ENCODE data around the gene XRN1. TPM values are rescaled to one million over a fixed set of nuclear protein-coding genes. Genes with fewer than 3 reads are reported as not detected.
"Not testable (repeated sequence)": the region's sequence is repeated elsewhere in the genome, so short reads cannot be mapped to it uniquely, and the experiment has no call there.

Gene XRN1
- total and polyA plus RNA-seq, 4 experiments from 2014 or later = 44.5 to 104 (median 82.4) TPM

DNA sequence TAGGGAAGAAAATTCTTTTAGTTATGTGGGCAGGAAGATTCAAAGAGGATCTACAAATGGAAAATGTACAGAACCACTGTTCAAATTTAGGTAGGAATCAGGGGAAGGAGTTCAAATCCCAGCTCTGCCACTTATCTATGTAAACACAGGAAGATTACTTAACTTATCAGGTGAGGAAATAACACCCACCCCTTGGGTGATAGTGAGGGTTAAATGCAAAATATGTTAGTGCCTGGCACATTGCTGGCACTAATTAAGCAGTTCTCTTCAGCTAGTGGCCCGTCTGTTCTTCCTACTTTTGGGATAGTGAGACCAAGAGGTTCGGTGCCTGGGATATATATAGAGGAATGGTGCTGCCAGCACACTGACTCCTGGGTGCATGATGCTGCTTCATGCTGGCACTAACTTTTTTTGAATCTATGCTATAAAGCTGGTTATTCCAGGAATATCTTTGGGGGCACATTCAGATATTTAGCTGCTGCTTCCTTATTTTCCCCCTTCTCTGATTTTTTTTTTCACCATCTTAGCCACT, 83.8 kb downstream of the XRN1 start:
- Histone ChIP-seq H3K4me1 (ENCODE audit: insufficient read depth, low read length) (no peaks in the 10 kb centered on the region), H3K9me3 (ENCODE audit: control insufficient read depth in 1 of 2, low read length in 2 of 2) (no peaks in the 10 kb centered on the region), H3K27me3 (ENCODE audit: insufficient read depth, low read length) (no peaks in the 10 kb centered on the region), H3K4me3 (ENCODE audit: low read length in 2 of 2) (no peak overlapping the region), H3K27ac (ENCODE audit: low read depth, low read length) (no peak overlapping the region), H3K36me3 (ENCODE audit: insufficient read depth, low read length) (peaks cover 39% of the 10 kb centered on the region)
- DNase-seq = no peak
- no peaks in the 10 kb centered on the region for H3K27me3 Mint-ChIP-seq
- CTCF ChIA-PET (ENCODE audit: partially characterized antibody) = no interaction called here
- POLR2A ChIA-PET (ENCODE audit: partially characterized antibody) = no interaction called here
- no peak overlapping the region for H3K4me3 Mint-ChIP-seq
- H3K9me3 Mint-ChIP-seq = no peaks in the 10 kb centered on the region
- H3K27ac Mint-ChIP-seq = peak overlapping the region in 1 of 7 donors; percentile 13
- intact Hi-C loops (cut with micrococcal nuclease) = no loop called here
- peaks cover 40 to 57% of the 10 kb centered on the region in 2 donors for H3K36me3 Mint-ChIP-seq
- peaks cover 0 to 5% (median under 1%) of the 10 kb centered on the region in 4 donors for H3K4me1 Mint-ChIP-seq

DNA sequence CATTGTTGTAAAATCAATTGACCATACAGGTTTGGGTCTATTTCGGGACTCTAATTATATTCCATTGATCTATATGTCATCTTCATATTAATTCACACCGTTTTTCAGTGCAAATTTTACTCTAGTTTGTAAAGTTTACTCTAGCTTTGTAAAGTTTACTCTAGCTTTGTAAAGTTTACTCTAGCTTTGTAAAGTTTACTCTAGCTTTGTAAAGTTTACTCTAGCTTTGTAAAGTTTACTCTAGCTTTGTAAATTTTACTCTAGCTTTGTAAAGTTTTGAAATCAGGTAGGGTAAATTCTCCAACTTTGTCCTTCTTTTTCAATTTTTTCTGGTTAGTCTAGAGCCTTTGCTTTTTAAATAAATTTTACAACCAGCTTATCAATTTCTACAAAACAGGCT, 84.4 kb downstream of the XRN1 start:
- DNase-seq; H3K4me1 Mint-ChIP-seq; H3K9me3 Mint-ChIP-seq; H3K27me3 ChIP-seq (ENCODE audit: insufficient read depth, low read length); H3K4me3 ChIP-seq (ENCODE audit: low read length in 2 of 2); CTCF ChIA-PET (ENCODE audit: partially characterized antibody); H3K4me3 Mint-ChIP-seq; H3K27ac ChIP-seq (ENCODE audit: low read depth, low read length); H3K9me3 ChIP-seq (ENCODE audit: control insufficient read depth in 1 of 2, low read length in 2 of 2); H3K27me3 Mint-ChIP-seq; intact Hi-C loops (cut with micrococcal nuclease); H3K4me1 ChIP-seq (ENCODE audit: insufficient read depth, low read length); POLR2A ChIA-PET (ENCODE audit: partially characterized antibody): not testable (repeated sequence)
- peak overlapping the region in 1 of 7 donors; percentile 13 for H3K27ac Mint-ChIP-seq
- peaks cover 42% of the 10 kb centered on the region for H3K36me3 ChIP-seq (ENCODE audit: insufficient read depth, low read length)
- H3K36me3 Mint-ChIP-seq = peaks cover 40 to 55% of the 10 kb centered on the region in 2 donors

DNA sequence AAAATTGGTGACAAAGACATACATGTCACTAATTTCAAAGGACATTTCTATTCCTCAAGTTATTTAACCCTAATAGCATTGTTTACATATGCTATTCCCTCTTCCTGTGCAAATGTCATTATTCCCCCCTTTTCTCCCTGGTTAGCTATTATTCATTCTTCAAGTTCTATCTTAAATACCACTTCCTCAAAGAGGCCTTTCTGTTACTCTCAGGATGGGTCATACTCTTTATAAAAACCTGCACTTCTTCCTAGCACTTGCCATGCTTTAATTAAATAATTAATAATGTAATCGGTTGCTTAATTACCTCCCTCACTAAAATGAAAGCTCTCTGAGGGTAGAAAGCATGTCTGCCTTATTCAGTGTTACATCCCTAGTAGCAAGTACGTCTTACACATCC, 88.5 kb downstream of the XRN1 start:
- Mint-ChIP-seq H3K4me1 (no peaks in the 10 kb centered on the region), H3K36me3 (peaks cover 63 to 65% of the 10 kb centered on the region in 2 donors), H3K9me3 (no peaks in the 10 kb centered on the region), H3K27ac (peak overlapping the region in 4 of 7 donors; percentile 1 to 66 (median 20)), H3K27me3 (no peaks in the 10 kb centered on the region), H3K4me3 (no peak overlapping the region)
- intact Hi-C loops (cut with micrococcal nuclease) = no loop called here
- Histone ChIP-seq H3K36me3 (ENCODE audit: insufficient read depth, low read length) (peaks cover 62% of the 10 kb centered on the region), H3K27ac (ENCODE audit: low read depth, low read length) (no peak overlapping the region), H3K4me3 (ENCODE audit: low read length in 2 of 2) (no peak overlapping the region), H3K4me1 (ENCODE audit: insufficient read depth, low read length) (no peaks in the 10 kb centered on the region), H3K9me3 (ENCODE audit: control insufficient read depth in 1 of 2, low read length in 2 of 2) (no peaks in the 10 kb centered on the region), H3K27me3 (ENCODE audit: insufficient read depth, low read length) (no peaks in the 10 kb centered on the region)
- no peak for DNase-seq
- ChIA-PET POLR2A (ENCODE audit: partially characterized antibody) (no interaction called here), CTCF (ENCODE audit: partially characterized antibody) (no interaction called here)

DNA sequence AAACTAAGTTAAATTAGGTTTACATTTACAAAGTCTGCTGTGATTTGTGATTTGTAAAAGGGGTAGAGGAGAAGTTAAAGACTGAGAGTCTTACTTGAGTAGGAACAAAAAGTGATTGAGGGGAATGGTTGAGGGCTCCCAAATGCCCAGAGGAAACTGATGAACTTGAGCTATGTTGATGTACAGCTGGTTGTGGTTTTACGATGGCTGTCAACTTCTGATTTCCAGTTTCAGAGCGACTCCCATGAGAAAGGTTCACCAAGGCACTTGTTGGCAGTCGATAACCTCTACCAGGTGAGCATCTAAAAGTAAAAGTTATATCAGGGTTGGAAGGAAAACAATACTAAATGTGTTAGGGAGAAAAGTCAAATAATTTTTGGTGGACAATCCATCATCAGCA, 91.0 kb downstream of the XRN1 start:
- Mint-ChIP-seq H3K4me1 (no peaks in the 10 kb centered on the region), H3K27me3 (no peaks in the 10 kb centered on the region), H3K36me3 (peaks cover 69% of the 10 kb centered on the region in 2 donors), H3K27ac (peak overlapping the region in 1 of 7 donors; percentile 51), H3K4me3 (no peak overlapping the region), H3K9me3 (no peaks in the 10 kb centered on the region)
- Histone ChIP-seq H3K4me1 (ENCODE audit: insufficient read depth, low read length) (no peaks in the 10 kb centered on the region), H3K4me3 (ENCODE audit: low read length in 2 of 2) (no peak overlapping the region), H3K27me3 (ENCODE audit: insufficient read depth, low read length) (no peaks in the 10 kb centered on the region), H3K9me3 (ENCODE audit: control insufficient read depth in 1 of 2, low read length in 2 of 2) (no peaks in the 10 kb centered on the region), H3K36me3 (ENCODE audit: insufficient read depth, low read length) (peaks cover 51% of the 10 kb centered on the region), H3K27ac (ENCODE audit: low read depth, low read length) (no peak overlapping the region)
- ChIA-PET CTCF (ENCODE audit: partially characterized antibody) (no interaction called here), POLR2A (ENCODE audit: partially characterized antibody) (no interaction called here)
- DNase-seq = no peak
- intact Hi-C loops (cut with micrococcal nuclease) = no loop called here

DNA sequence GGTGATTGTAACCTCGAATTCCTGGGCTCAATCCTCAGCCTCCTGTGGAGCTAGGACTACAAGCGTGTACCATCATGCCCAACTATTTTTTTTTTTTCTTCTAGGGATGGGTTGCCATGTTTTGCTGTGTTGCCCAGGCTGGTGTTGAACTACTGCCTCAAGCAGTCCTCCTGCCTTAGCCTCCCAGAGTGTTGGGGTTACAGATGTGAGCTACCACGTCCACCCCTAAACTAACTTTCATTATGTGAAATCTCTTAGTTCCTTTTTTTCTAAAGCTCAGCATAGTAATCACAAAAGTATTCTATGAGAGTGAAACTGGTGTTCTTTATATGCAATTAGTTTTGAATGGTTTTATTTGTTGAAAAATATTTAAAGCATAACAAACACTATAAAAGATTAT, 92.1 kb downstream of the XRN1 start:
- Histone ChIP-seq H3K36me3 (ENCODE audit: insufficient read depth, low read length) (peaks cover 42% of the 10 kb centered on the region), H3K27me3 (ENCODE audit: insufficient read depth, low read length) (no peaks in the 10 kb centered on the region), H3K4me3 (ENCODE audit: low read length in 2 of 2) (no peak overlapping the region), H3K9me3 (ENCODE audit: control insufficient read depth in 1 of 2, low read length in 2 of 2) (no peaks in the 10 kb centered on the region), H3K4me1 (ENCODE audit: insufficient read depth, low read length) (no peaks in the 10 kb centered on the region), H3K27ac (ENCODE audit: low read depth, low read length) (no peak overlapping the region)
- intact Hi-C loops (cut with micrococcal nuclease) = no loop called here
- ChIA-PET CTCF (ENCODE audit: partially characterized antibody) (no interaction called here), POLR2A (ENCODE audit: partially characterized antibody) (no interaction called here)
- Mint-ChIP-seq H3K9me3 (no peaks in the 10 kb centered on the region), H3K36me3 (peaks cover 59 to 60% of the 10 kb centered on the region in 2 donors), H3K4me3 (no peak overlapping the region), H3K4me1 (no peaks in the 10 kb centered on the region), H3K27me3 (no peaks in the 10 kb centered on the region), H3K27ac (no peak overlapping the region)
- no peak for DNase-seq

DNA sequence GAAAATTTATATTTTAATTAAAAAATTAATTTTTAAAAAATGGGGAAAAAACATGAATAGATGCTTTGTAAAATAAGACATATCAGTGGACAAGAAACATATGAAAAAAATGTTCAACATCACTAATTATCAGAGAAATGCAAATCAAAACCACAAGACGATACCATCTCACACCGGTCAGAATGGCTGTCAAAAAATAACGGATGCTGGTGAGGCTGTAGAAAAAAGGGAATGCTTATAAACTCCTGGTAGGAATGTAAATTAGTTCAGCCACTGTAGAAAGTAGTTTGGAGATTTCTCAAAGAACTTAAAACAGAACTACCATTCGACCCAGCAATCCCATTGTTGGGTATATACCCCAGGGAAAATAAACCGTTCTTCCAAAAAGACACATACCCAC, 93.8 kb downstream of the XRN1 start:
- Histone ChIP-seq H3K36me3 (ENCODE audit: insufficient read depth, low read length) (peaks cover 47% of the 10 kb centered on the region), H3K27ac (ENCODE audit: low read depth, low read length) (no peak overlapping the region), H3K27me3 (ENCODE audit: insufficient read depth, low read length) (no peaks in the 10 kb centered on the region), H3K9me3 (ENCODE audit: control insufficient read depth in 1 of 2, low read length in 2 of 2) (no peaks in the 10 kb centered on the region), H3K4me1 (ENCODE audit: insufficient read depth, low read length) (no peaks in the 10 kb centered on the region), H3K4me3 (ENCODE audit: low read length in 2 of 2) (no peak overlapping the region)
- H3K4me1 Mint-ChIP-seq = no peaks in the 10 kb centered on the region
- no peak overlapping the region for H3K27ac Mint-ChIP-seq
- CTCF ChIA-PET (ENCODE audit: partially characterized antibody) = no interaction called here
- H3K9me3 Mint-ChIP-seq = no peaks in the 10 kb centered on the region
- H3K27me3 Mint-ChIP-seq = no peaks in the 10 kb centered on the region
- no peak overlapping the region for H3K4me3 Mint-ChIP-seq
- intact Hi-C loops (cut with micrococcal nuclease) = no loop called here
- no peak for DNase-seq
- POLR2A ChIA-PET (ENCODE audit: partially characterized antibody) = no interaction called here
- peaks cover 50 to 53% of the 10 kb centered on the region in 2 donors for H3K36me3 Mint-ChIP-seq

DNA sequence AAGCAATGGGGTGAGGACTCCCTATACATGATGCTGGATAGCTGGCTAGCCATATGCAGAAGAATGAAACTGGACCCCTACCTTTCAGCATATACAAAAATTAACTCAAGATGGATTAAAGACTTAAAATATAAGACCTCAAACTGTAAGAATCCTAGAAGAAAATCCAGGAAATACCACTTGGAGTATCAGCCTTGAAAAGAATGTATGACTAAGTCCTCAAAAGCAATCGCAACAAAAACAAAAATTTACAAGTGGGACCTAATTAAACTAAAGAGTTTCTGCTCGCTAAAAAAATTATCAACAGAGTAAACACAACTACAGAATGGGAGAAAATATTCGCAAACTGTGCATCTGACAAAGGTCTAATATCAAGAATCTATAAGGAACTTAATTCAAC, 94.3 kb downstream of the XRN1 start:
- Mint-ChIP-seq H3K27me3 (no peaks in the 10 kb centered on the region), H3K9me3 (no peaks in the 10 kb centered on the region), H3K4me1 (no peaks in the 10 kb centered on the region), H3K4me3 (no peak overlapping the region), H3K36me3 (peaks cover 50 to 52% of the 10 kb centered on the region in 2 donors), H3K27ac (peak overlapping the region in 1 of 7 donors; percentile 26)
- ChIA-PET POLR2A (ENCODE audit: partially characterized antibody) (no interaction called here), CTCF (ENCODE audit: partially characterized antibody) (no interaction called here)
- DNase-seq = no peak
- H3K27me3 ChIP-seq (ENCODE audit: insufficient read depth, low read length) = no peaks in the 10 kb centered on the region
- H3K27ac ChIP-seq (ENCODE audit: low read depth, low read length) = no peak overlapping the region
- H3K4me3 ChIP-seq (ENCODE audit: low read length in 2 of 2) = no peak overlapping the region
- intact Hi-C loops (cut with micrococcal nuclease) = no loop called here
- no peaks in the 10 kb centered on the region for H3K4me1 ChIP-seq (ENCODE audit: insufficient read depth, low read length)
- no peaks in the 10 kb centered on the region for H3K9me3 ChIP-seq (ENCODE audit: control insufficient read depth in 1 of 2, low read length in 2 of 2)
- H3K36me3 ChIP-seq (ENCODE audit: insufficient read depth, low read length) = peaks cover 44% of the 10 kb centered on the region

DNA sequence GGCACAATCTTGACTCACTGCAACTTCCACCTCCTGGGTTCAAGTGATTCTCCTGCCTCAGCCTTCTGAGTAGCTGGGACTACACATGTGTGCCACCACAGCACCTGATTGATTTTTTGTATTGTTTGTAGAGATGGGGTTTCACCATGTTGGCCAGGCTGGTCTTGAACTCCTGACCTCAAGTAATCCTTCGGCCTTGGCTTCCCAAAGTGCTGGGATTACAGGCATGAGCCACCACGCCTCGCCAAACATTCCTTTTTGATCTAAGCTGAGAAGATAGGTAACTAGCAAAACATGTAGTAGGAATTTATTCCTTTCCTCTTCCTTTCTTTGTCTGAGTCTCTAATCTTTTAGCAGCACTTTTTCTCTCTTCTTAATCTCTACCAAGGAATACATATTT, 95.1 kb downstream of the XRN1 start:
- not testable (repeated sequence) for H3K4me1 Mint-ChIP-seq

More for the DNA sequence above, 95.1 kb downstream of the XRN1 start:
- H3K27me3 ChIP-seq (ENCODE audit: insufficient read depth, low read length); H3K27ac ChIP-seq (ENCODE audit: low read depth, low read length); H3K9me3 Mint-ChIP-seq; H3K9me3 ChIP-seq (ENCODE audit: control insufficient read depth in 1 of 2, low read length in 2 of 2); H3K4me3 ChIP-seq (ENCODE audit: low read length in 2 of 2); H3K27me3 Mint-ChIP-seq; DNase-seq; intact Hi-C loops (cut with micrococcal nuclease); CTCF ChIA-PET (ENCODE audit: partially characterized antibody); H3K4me1 ChIP-seq (ENCODE audit: insufficient read depth, low read length); POLR2A ChIA-PET (ENCODE audit: partially characterized antibody); H3K4me3 Mint-ChIP-seq: not testable (repeated sequence)
- Mint-ChIP-seq H3K27ac (peak overlapping the region in 1 of 7 donors; percentile 31), H3K36me3 (peaks cover 48 to 50% of the 10 kb centered on the region in 2 donors)
- peaks cover 41% of the 10 kb centered on the region for H3K36me3 ChIP-seq (ENCODE audit: insufficient read depth, low read length)
